Psoas muscle (tissue), 8 donors: ENCODE measurements around the gene TMEM184B. TPM values are rescaled to one million over a fixed set of nuclear protein-coding genes. Genes with fewer than 3 reads are reported as not detected.

Experiments used
- ATAC-seq, 4 donors: fragments of 200-7000 bp; cut with Tn5 transposase; one replicate each; pipeline ENCODE4 v1.9.1; 2020; ENCODE audit warnings: moderate library complexity in 3 of 4, mild to moderate bottlenecking in 2 of 4
- DNase-seq, 2 donors: peaks; one replicate each; pipeline ENCODE4 v3.0.0-alpha.2; 2020
- H3K27ac ChIP-seq: fragments of 200-600 bp; one replicate; pipeline ENCODE4 v1.8.0; 2022
- H3K27me3 ChIP-seq, 3 donors: fragments of 200-600 bp in 1 of 3; one replicate each; pipeline versions ENCODE4 v1.6.1 to v1.8.0; 2013 to 2022; ENCODE audit warnings: low read length in 2 of 3, mild to moderate bottlenecking in 2 of 3, moderate library complexity in 1 of 3; ENCODE audit not compliant: insufficient read depth in 3 of 3
- H3K36me3 ChIP-seq, 2 donors: fragments of 200-600 bp in 1 of 2; one replicate each; pipeline versions ENCODE4 v1.6.1 to v1.8.0; 2013 to 2022; ENCODE audit warnings: low read depth in 1 of 2, mild to moderate bottlenecking in 1 of 2, moderate library complexity in 1 of 2; ENCODE audit not compliant: insufficient read depth in 1 of 2
- H3K4me1 ChIP-seq: fragments of 200-600 bp; one replicate; pipeline ENCODE4 v1.8.0; 2022
- H3K4me3 ChIP-seq: fragments of 200-600 bp; one replicate; pipeline ENCODE4 v1.8.0; 2022; ENCODE audit warnings: mild to moderate bottlenecking
- H3K9me3 ChIP-seq: fragments of 200-600 bp; one replicate; pipeline ENCODE4 v1.8.0; 2022
- CTCF ChIP-seq: fragments of 200-600 bp; IDR thresholded peaks from one replicate; pipeline ENCODE4 v1.8.0; 2022; ENCODE audit warnings: antibody characterized with exemption
- WGBS, 3 donors: extraction: QIAGEN DNeasy Blood & Tissue Kit; methylation state at CpG; one replicate each; pipeline versions ENCODE4 v1.1.6 to v1.1.7; 2013; 5-methylcytosine and 5-hydroxymethylcytosine counted together
- intact Hi-C, 2 donors: fragments of 100-400 bp; cut with DNase I; formaldehyde crosslinking; loops; one replicate each; pipeline versions ENCODE4 v1.11.0 to v1.14.2; 2022
- polyA plus RNA-seq, 3 donors: library from polyadenylated mRNA; stranded (reverse); fragments of 200-250 nt; gene quantifications; one replicate each; pipeline ENCODE4 v1.2.3, GENCODE V29; 2013
- total RNA-seq, 4 donors: library from RNA; stranded (reverse); fragmentation: NEBNext Ultra II Directional in 2 of 4; extraction: Animal tissue kit (Norgen Biotek cat#: 25700) in 2 of 4; gene quantifications; one replicate each; pipeline versions ENCODE4 v1.2.1 to v1.2.4, GENCODE V29; 2021 to 2023
- donor health status: healthy with polysubstance abuse.
- donor health status: DM: no; HTN: no; CAD: no; lungs with moderate emphysema.
- donor health status: Bipolar disorder and iron deficiency.
- donor health status: healthy.
- donor health status: DM: yes; HTN: yes; CAD: no.
- donor health status: DM: no; HTN: no; CAD: no.
- donor health status: DM: no; HTN: no; CAD: no.
- donor health status: DM: yes; HTN: yes; CAD: no.

TMEM184B gene
- total and polyA plus RNA-seq, 7 donors: 13.6 to 40.3 (median 26.4) TPM

- intact Hi-C loops: no loop called here
- H3K36me3 ChIP-seq: peaks cover 0 to 74% of the 10 kb centered on the region in 2 donors
- H3K27me3 ChIP-seq: no peaks in the 10 kb centered on the region
- WGBS, 3 donors: 72 to 75% (median 73%) methylated on average over 14 of the region's 15 CpGs
- no peaks in the 10 kb centered on the region for H3K9me3 ChIP-seq
- peak; percentile 21 for TF ChIP-seq CTCF
- peak in 1 of 4 donors; percentile 14 for ATAC-seq
- H3K4me1 ChIP-seq: peaks cover 24% of the 10 kb centered on the region
- no peak overlapping the region for H3K4me3 ChIP-seq
- H3K27ac ChIP-seq: peak overlapping the region; percentile 50
- no peak for DNase-seq
Measured at GRCh38 chr22:38230108-38230825, 42.5 kb downstream of the TMEM184B start.

- TF ChIP-seq CTCF: no peak
- Histone ChIP-seq H3K27me3 (no peaks in the 10 kb centered on the region), H3K4me3 (no peak overlapping the region), H3K36me3 (peaks cover 0 to 74% of the 10 kb centered on the region in 2 donors), H3K4me1 (peaks cover 13% of the 10 kb centered on the region), H3K9me3 (no peaks in the 10 kb centered on the region), H3K27ac (peak overlapping the region; percentile 58)
- intact Hi-C loops: no loop called here
- peak in 3 of 4 donors; percentile 27 to 61 (median 42) for ATAC-seq
- WGBS, 3 donors: 62 to 69% (median 63%) methylated on average over 13 to 14 of the region's 14 CpGs
- peak; percentile 62 to 74 for DNase-seq
Measured at GRCh38 chr22:38228873-38229740, 43.7 kb downstream of the TMEM184B start.

GRCh38 chr22:38228326-38228872 is 44.4 kb downstream of the TMEM184B start:
- H3K27ac ChIP-seq: peak overlapping the region; percentile 58
- no peaks in the 10 kb centered on the region for H3K27me3 ChIP-seq
- WGBS, 3 donors: 67 to 72% (median 72%) methylated on average over 3 of the region's 3 CpGs
- no peak for TF ChIP-seq CTCF
- peaks cover 11% of the 10 kb centered on the region for H3K4me1 ChIP-seq
- H3K9me3 ChIP-seq: no peaks in the 10 kb centered on the region
- intact Hi-C loops: no loop called here
- H3K36me3 ChIP-seq: peaks cover 0 to 76% of the 10 kb centered on the region in 2 donors
- ATAC-seq: no peak
- DNase-seq: no peak
- no peak overlapping the region for H3K4me3 ChIP-seq

- H3K9me3 ChIP-seq: no peaks in the 10 kb centered on the region
- peaks cover 0 to 83% of the 10 kb centered on the region in 2 donors for H3K36me3 ChIP-seq
- H3K4me3 ChIP-seq: no peak overlapping the region
- H3K4me1 ChIP-seq: peaks cover 6% of the 10 kb centered on the region
- DNase-seq (no peak), ATAC-seq (no peak)
- TF ChIP-seq CTCF: no peak
- 90 to 95% (median 93%) methylated on average over 25 of the region's 25 CpGs for WGBS, 3 donors
- intact Hi-C loops: no loop called here
- H3K27me3 ChIP-seq: no peaks in the 10 kb centered on the region
- H3K27ac ChIP-seq: no peak overlapping the region
Measured at GRCh38 chr22:38226853-38227649, 45.8 kb downstream of the TMEM184B start.
